Mesodermal cell (in vitro differentiated cells): ENCODE measurements around the gene MYL6B.
A peak's percentile ranks its signal among the peaks of the same experiment; 100 is the strongest.

Source experiments
- H3K27ac ChIP-seq: 2 replicates; pipeline ENCODE4 v1.7.0; 2013; ENCODE audit warnings: mild to moderate bottlenecking, low read depth, low read length, moderate library complexity; ENCODE audit not compliant: severe bottlenecking
- H3K36me3 ChIP-seq: 2 replicates; pipeline ENCODE4 v1.7.1; 2013; ENCODE audit warnings: mild to moderate bottlenecking, low read length, moderate library complexity; ENCODE audit not compliant: control insufficient read depth, insufficient read depth
- H3K4me1 ChIP-seq: one replicate; pipeline ENCODE4 v1.7.1; 2013; ENCODE audit warnings: mild to moderate bottlenecking, low read length; ENCODE audit not compliant: insufficient read depth, control insufficient read depth, poor library complexity, severe bottlenecking
- H3K4me3 ChIP-seq: 2 replicates; pipeline ENCODE4 v1.7.0; 2013; ENCODE audit warnings: low read length, control low read depth, mild to moderate bottlenecking; ENCODE audit not compliant: insufficient read depth, poor library complexity, severe bottlenecking; ENCODE audit errors: extremely low read depth
- H3K9me3 ChIP-seq: 2 replicates; pipeline ENCODE4 v1.7.1; 2013; ENCODE audit warnings: mild to moderate bottlenecking, low read length, moderate library complexity; ENCODE audit not compliant: control insufficient read depth
- WGBS, 2 experiments: methylation state at CpG; one replicate each; pipeline ENCODE4 v1.1.5; 2013; ENCODE audit warnings: missing lambda C conversion rate in 2 of 2; ENCODE audit not compliant: insufficient coverage in 2 of 2; 5-methylcytosine and 5-hydroxymethylcytosine counted together

Gene MYL6B

GRCh38 chr12:56124133-56124532, 28.3 kb upstream of the MYL6B start:
- Histone ChIP-seq H3K4me1 (peaks cover 24% of the 10 kb centered on the region), H3K36me3 (peaks cover 21% of the 10 kb centered on the region), H3K9me3 (no peaks in the 10 kb centered on the region), H3K4me3 (no peak overlapping the region), H3K27ac (no peak overlapping the region)
- 100% methylated on average over 2 to 4 of the region's 4 CpGs for WGBS, 2 experiments

DNA sequence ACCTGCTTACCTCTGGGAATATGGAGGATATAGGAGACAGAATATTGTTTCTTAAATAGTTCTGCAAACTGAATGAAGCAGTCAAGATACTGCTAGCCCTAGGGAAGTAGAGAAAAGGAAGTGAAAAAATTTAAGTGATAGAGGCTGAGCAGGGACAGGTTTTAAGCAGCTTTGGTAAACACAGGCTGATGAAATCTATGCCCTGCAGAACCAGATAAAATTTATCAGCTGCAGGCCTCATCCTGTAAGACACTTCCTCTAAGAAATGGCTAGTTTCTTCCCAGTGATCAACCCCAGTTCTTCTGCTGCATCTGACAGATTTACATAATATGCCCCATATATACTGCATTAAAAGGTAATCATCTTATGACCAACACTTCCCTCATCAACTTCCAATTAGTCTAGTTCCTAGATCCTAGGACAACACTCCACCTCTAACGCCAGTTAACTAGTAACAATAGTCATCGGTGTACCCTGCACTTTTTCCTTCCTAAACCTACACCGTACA, 25.6 kb upstream of the MYL6B start:
- Histone ChIP-seq H3K4me1 (peaks cover 21% of the 10 kb centered on the region), H3K27ac (peak overlapping the region; percentile 93), H3K9me3 (no peaks in the 10 kb centered on the region), H3K4me3 (peak overlapping the region; percentile 82), H3K36me3 (peaks cover 21% of the 10 kb centered on the region)
- WGBS, 2 experiments: 95 to 100% methylated on average over 3 of the region's 3 CpGs

- peak overlapping the region; percentile 93 for H3K27ac ChIP-seq
- peaks cover 24% of the 10 kb centered on the region for H3K36me3 ChIP-seq
- no peaks in the 10 kb centered on the region for H3K9me3 ChIP-seq
- peak overlapping the region; percentile 82 for H3K4me3 ChIP-seq
- peaks cover 21% of the 10 kb centered on the region for H3K4me1 ChIP-seq
- WGBS, 2 experiments: 0 to 5% methylated on average over 1 to 2 of the region's 8 CpGs
Observed at GRCh38 chr12:56127485-56127887, 24.9 kb upstream of the MYL6B start.

DNA sequence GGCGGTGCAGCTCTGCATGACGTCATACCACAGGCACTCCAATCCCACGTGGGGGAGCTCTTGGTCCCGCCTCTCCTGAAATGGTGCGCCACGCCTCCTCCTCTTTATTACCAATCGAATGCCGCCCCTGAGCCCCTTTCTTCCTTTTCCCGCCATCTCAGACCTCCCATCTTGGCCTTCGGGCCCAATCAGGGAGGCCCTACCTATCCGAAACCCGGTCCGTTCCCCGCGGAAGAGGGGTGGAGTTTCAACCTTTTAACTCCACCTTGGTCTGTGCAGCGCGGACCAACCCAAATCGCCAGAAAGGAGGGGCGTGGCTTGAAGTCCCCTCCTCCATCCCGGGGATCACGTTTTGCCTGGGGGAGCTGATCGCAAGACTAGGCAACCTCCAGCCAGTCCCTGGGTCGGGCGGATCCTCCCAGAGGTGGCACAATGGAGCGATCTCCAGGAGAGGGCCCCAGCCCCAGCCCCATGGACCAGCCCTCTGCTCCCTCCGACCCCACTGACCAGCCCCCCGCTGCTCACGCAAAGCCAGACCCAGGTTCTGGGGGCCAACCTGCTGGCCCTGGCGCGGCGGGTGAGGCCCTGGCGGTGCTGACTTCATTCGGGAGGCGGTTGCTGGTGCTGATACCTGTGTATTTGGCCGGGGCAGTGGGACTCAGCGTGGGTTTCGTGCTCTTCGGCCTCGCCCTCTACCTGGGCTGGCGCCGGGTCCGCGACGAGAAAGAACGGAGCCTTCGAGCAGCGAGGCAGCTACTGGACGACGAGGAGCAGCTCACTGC, 24.3 kb upstream of the MYL6B start, which contains the start of gene ESYT1:
TSS of gene ESYT1 (plus strand) at position 380 of the 782 bp plus-strand sequence. CDS start at position 433, 53 bp downstream.
- no peaks in the 10 kb centered on the region for H3K9me3 ChIP-seq
- WGBS, 2 experiments: 0% methylated on average over 44 to 47 of the region's 49 CpGs
- peak within 1 kb of the TSS; percentile 93 for H3K27ac ChIP-seq
- peaks cover 21% of the 10 kb centered on the region for H3K4me1 ChIP-seq
- H3K36me3 ChIP-seq: peaks cover 30% of the 10 kb centered on the region
- H3K4me3 ChIP-seq: peak within 1 kb of the TSS; percentile 82

DNA sequence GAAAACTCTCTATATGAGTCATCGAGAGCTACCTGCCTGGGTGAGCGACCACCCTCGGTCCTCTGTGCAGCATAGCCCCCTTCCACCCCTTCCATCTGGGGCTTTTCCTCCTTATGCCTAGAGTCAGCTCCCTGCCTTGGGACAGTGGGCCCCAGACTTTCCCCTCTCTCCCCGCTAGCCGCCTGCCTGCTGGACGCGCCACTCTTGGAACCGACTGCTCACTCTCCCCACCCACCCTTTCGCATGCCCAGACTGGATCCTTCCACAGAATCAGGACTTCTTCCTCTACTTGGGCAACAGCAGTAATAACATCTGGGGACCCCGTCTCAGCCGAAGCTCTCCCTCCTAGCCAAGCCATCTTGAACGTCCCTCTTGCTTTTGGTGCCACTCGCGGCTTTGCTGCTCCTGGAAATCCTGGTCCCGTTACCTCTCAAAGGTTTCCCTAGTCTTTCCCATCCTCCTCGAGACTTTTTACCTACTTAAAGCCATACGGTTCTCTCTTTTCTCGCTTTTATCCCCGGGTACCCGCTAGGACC, 23.6 kb upstream of the MYL6B start:
- WGBS, 2 experiments: 0 to 1% methylated on average over 13 to 15 of the region's 20 CpGs

GRCh38 chr12:56129206-56129941, 23.0 kb upstream of the MYL6B start:
- peaks cover 43% of the 10 kb centered on the region for H3K36me3 ChIP-seq
- H3K4me1 ChIP-seq: peaks cover 21% of the 10 kb centered on the region
- no peaks in the 10 kb centered on the region for H3K9me3 ChIP-seq
- H3K4me3 ChIP-seq: peak overlapping the region; percentile 82
- 0% methylated on average over 9 to 14 of the region's 29 CpGs for WGBS, 2 experiments
- H3K27ac ChIP-seq: peak overlapping the region; percentile 64

More for the DNA sequence above, 23.6 kb upstream of the MYL6B start:
- Histone ChIP-seq H3K9me3 (no peaks in the 10 kb centered on the region), H3K4me1 (peaks cover 21% of the 10 kb centered on the region), H3K36me3 (peaks cover 37% of the 10 kb centered on the region), H3K4me3 (peak overlapping the region; percentile 82), H3K27ac (peak overlapping the region; percentile 69)

DNA sequence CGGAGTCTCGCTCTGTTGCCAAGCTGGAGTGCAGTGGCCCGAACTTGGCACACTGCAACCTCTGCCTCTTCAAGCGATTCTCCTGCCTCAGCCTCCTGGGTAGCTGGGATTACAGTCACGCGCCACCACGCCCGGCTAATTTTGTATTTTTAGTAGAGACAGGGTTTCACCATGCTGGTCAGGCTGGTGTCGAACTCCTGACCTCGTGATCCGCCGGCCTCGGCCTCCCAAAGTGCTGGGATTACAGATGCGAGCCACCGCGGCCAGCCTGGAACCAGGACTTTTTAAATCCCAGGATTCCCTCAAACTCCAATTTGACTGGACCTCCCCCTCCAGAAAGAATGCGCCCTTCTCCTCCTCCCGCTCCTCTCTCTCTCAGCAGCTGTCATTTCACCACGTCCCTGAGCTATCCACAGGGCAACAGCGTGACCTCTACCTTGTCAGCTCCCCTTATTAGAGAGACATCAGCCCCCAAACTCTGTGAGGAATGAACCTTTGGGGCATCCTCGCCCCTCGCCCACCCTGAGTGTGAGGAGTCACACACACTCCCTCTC, 22.4 kb upstream of the MYL6B start:
- WGBS, 2 experiments: 84% methylated on average over 20 of the region's 22 CpGs
- Histone ChIP-seq H3K9me3 (no peaks in the 10 kb centered on the region), H3K36me3 (peaks cover 49% of the 10 kb centered on the region), H3K4me3 (peak overlapping the region; percentile 82), H3K27ac (no peak overlapping the region), H3K4me1 (peaks cover 21% of the 10 kb centered on the region)

- H3K9me3 ChIP-seq: no peaks in the 10 kb centered on the region
- WGBS, 2 experiments: 93% methylated on average over 3 of the region's 4 CpGs; no CpG with 5 or more reads in 1 of the 2 experiments
Observed at GRCh38 chr12:56130876-56131275, 21.5 kb upstream of the MYL6B start.

GRCh38 chr12:56134897-56135296, 17.5 kb upstream of the MYL6B start:
- Histone ChIP-seq H3K4me3 (no peak overlapping the region), H3K36me3 (peaks cover 98% of the 10 kb centered on the region), H3K27ac (no peak overlapping the region), H3K4me1 (peaks cover 2% of the 10 kb centered on the region), H3K9me3 (no peaks in the 10 kb centered on the region)
- WGBS, 2 experiments: 95 to 96% methylated on average over 3 to 4 of the region's 6 CpGs

More at GRCh38 chr12:56130876-56131275, 21.5 kb upstream of the MYL6B start:
- H3K27ac ChIP-seq: no peak overlapping the region
- H3K4me1 ChIP-seq: peaks cover 21% of the 10 kb centered on the region
- no peak overlapping the region for H3K4me3 ChIP-seq
- peaks cover 58% of the 10 kb centered on the region for H3K36me3 ChIP-seq

GRCh38 chr12:56137853-56138571, 14.4 kb upstream of the MYL6B start:
- peaks cover 99% of the 10 kb centered on the region for H3K36me3 ChIP-seq
- H3K4me3 ChIP-seq: no peak overlapping the region
- 96% methylated on average over 8 to 9 of the region's 14 CpGs for WGBS, 2 experiments
- H3K9me3 ChIP-seq: no peaks in the 10 kb centered on the region
- H3K27ac ChIP-seq: no peak overlapping the region
- H3K4me1 ChIP-seq: no peaks in the 10 kb centered on the region
